SK-N-MC (cell line): ENCODE data around the gene USP50.

Source experiments
- DNase-seq: peaks from one replicate; pipeline ENCODE4 v3.0.0-alpha.2; 2011; ENCODE audit warnings: low read depth, low spot score
- H3K27ac ChIP-seq: fragments of 200-600 bp; sonication (generic); 2 replicates; pipeline ENCODE4 v1.5.1; 2016; ENCODE audit warnings: mixed run types
- H3K36me3 ChIP-seq: fragments of 200-600 bp; sonication (generic); 2 replicates; pipeline ENCODE4 v1.6.1; 2017; ENCODE audit warnings: antibody characterized with exemption, low read length, mixed read lengths; ENCODE audit not compliant: insufficient read depth
- H3K4me3 ChIP-seq: fragments of 200-600 bp; sonication (generic); 2 replicates; pipeline ENCODE4 v1.5.1; 2016
- H3K9ac ChIP-seq: fragments of 200-600 bp; sonication (generic); 2 replicates; pipeline ENCODE4 v1.8.0; 2017; ENCODE audit warnings: mixed run types, mixed read lengths; ENCODE audit not compliant: insufficient read length
- H3K9me3 ChIP-seq: fragments of 200-600 bp; sonication (generic); 2 replicates; pipeline ENCODE4 v1.6.1; 2017; ENCODE audit warnings: low read depth, mild to moderate bottlenecking, antibody characterized with exemption, low read length, moderate library complexity, mixed read lengths
- EZH2 ChIP-seq: fragments of 200-600 bp; sonication (generic); IDR thresholded peaks from one replicate; pipeline ENCODE4 v1.6.1; 2017; ENCODE audit warnings: antibody characterized with exemption
- FOXP2 ChIP-seq: optimal IDR thresholded peaks from 2 replicates; pipeline ENCODE3; 2011; ENCODE audit warnings: mild to moderate bottlenecking, moderate library complexity; ENCODE audit not compliant: insufficient read depth; ENCODE audit errors: extremely low read length, control extremely low read depth
- POLR2AphosphoS5 ChIP-seq: IDR thresholded peaks from 2 replicates; pipeline ENCODE4 v1.6.1; 2012; ENCODE audit warnings: mild to moderate bottlenecking, low read depth, low read length, borderline replicate concordance

USP50 gene

DNA sequence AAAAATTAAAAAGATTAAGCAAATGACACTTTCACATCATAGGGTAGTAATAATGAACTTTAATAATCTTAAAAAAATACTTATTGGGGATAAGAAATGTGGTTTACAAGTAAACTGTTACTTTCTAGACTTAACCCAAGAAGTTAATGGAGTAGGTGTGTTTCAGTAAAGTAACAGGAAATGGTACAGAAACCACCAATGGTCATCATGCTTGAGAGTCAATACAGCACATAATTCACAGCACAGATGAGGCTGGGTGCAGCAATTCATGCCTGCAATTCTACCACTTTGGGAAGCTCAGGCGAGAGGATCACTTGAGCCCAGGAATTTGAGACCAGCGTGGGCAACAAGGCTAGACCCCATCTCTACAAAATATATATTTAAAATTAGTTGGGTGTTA, 11.5 kb upstream of the USP50 start:
- Histone ChIP-seq H3K9ac (no peak overlapping the region), H3K36me3 (peaks cover 18% of the 10 kb centered on the region), H3K27ac (no peak overlapping the region), H3K4me3 (no peak overlapping the region), H3K9me3 (no peaks in the 10 kb centered on the region)
- TF ChIP-seq FOXP2 (no peak), POLR2AphosphoS5 (no peak), EZH2 (no peak)
- no peak for DNase-seq

DNA sequence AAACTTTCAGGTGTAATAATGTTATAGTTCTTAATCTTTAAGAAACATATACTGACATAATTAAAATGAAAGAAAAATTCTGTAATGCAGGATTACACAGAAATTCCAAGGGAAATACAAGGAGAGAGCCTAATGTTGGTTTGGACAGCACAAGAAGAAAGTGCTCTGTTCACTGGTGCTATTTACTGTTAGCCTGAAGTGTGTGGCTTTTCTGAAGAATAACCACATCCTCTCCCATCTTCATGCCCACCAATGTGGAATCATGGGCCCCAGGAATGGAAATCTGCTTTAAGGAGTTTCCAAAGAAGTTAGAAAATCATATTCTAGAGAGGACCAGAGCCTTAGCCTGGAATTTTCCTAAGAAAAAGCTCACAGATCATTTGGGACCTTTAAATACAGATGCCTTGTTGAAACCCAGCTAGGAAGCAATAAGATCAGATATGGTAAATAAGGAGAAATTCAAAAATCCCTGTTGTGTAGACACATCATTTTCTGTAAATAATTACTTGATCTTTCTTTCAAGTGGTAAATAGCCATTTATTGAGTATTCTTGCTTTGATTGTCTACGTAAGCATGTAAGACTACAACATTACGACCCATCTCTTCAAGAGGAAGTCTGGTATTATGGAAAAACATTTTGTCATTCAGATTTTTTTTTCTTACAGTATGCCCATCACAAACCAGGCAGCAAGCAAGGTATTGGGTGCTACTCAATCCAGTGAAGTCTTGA, 10.3 kb upstream of the USP50 start:
- Histone ChIP-seq H3K4me3 (no peak overlapping the region), H3K27ac (no peak overlapping the region), H3K9me3 (no peaks in the 10 kb centered on the region), H3K36me3 (peaks cover 12% of the 10 kb centered on the region), H3K9ac (no peak overlapping the region)
- no peak for TF ChIP-seq EZH2
- TF ChIP-seq POLR2AphosphoS5 = no peak
- TF ChIP-seq FOXP2 = no peak
- no peak for DNase-seq

DNA sequence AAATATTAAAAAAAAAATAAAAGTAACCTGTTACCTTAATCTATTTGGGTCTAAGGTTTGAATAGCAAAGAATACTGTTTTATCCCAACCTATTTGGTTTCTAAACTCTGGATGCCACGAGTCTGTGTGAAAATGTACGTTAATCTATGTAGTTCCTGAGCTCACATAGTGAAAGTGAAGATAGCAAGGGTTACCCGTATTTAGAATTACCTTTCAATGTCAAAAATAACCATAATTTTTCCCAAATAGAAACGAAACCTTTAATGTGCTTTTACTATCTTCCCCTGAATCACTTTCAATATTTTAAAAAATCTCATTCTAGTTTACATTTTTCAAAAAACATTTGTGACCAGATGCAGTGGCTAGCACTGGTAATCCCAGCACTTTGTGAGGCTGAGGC, 5.8 kb upstream of the USP50 start:
- TF ChIP-seq POLR2AphosphoS5 (no peak), EZH2 (no peak), FOXP2 (no peak)
- Histone ChIP-seq H3K36me3 (no peaks in the 10 kb centered on the region), H3K27ac (no peak overlapping the region), H3K9me3 (no peaks in the 10 kb centered on the region), H3K9ac (no peak overlapping the region), H3K4me3 (no peak overlapping the region)
- no peak for DNase-seq

DNA sequence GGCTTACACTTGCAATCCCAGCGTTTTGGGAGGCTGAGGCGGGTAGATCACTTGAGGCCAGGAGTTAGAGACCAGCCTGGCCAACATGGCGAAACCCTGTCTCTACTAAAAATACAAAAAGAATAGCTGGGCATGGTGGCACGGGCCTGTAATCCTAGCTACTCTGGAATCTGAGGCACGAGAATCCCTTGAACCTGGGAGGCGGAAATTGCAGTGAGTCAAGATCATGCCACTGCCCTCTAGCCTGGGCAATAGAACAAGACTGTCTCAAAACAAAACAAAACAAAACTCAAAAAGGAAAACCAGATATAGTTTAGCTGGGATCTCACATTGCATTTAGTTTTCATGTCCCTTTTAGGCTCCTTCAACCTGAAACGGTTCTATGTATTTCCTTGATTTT, 2.9 kb upstream of the USP50 start:
- no peaks in the 10 kb centered on the region for H3K36me3 ChIP-seq
- DNase-seq = no peak
- TF ChIP-seq FOXP2 (no peak), POLR2AphosphoS5 (no peak), EZH2 (no peak)

DNA sequence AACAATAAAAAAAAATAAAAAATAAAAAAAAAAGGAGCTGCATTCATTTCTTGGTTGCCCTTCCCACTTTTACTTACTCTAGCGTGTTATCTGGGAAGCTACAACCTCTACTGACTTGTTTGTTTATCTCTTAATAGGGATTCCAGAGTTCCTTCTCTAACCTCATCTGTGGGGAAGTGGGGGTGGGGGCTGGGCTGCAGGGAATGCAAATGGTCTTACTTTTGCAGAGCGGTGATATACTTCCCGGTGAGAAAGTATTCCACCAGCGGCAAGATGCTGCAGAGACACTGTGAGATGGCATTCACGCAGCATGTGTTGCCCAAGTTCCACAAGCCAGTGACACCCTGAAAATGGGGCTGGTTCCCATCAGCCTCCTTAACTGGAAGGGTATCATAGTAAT, 2.1 kb downstream of the USP50 start:
- no peak overlapping the region for H3K27ac ChIP-seq
- H3K36me3 ChIP-seq = no peaks in the 10 kb centered on the region
- no peak overlapping the region for H3K9ac ChIP-seq
- no peak overlapping the region for H3K4me3 ChIP-seq
- TF ChIP-seq FOXP2 (no peak), EZH2 (no peak), POLR2AphosphoS5 (no peak)
- H3K9me3 ChIP-seq = no peaks in the 10 kb centered on the region
- no peak for DNase-seq

More for the DNA sequence above, 2.9 kb upstream of the USP50 start:
- Histone ChIP-seq H3K4me3 (no peak overlapping the region), H3K9ac (no peak overlapping the region), H3K9me3 (no peaks in the 10 kb centered on the region), H3K27ac (no peak overlapping the region)

DNA sequence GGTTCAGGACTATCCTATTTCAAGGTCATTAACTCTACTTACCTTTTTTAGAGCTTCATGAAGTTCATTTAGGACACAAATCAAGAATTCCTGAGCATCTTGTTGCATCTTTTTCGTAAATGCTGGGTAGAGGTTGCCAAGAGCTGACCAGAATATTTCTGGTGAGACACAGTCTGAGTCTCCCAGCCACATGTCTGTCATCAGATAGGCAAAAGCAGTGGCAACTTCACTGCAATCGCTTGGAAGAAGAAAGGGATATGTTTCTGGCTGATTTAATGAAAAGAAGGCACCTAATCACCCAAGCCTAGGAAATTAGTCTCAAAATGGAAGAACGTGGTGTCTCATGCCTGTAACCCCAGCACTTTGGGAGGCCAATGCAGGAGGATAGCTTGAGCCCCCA, 2.9 kb downstream of the USP50 start:
- Histone ChIP-seq H3K36me3 (no peaks in the 10 kb centered on the region), H3K27ac (no peak overlapping the region), H3K9ac (no peak overlapping the region), H3K9me3 (no peaks in the 10 kb centered on the region), H3K4me3 (no peak overlapping the region)
- no peak for DNase-seq
- TF ChIP-seq POLR2AphosphoS5 = no peak
- no peak for TF ChIP-seq EZH2
- no peak for TF ChIP-seq FOXP2

DNA sequence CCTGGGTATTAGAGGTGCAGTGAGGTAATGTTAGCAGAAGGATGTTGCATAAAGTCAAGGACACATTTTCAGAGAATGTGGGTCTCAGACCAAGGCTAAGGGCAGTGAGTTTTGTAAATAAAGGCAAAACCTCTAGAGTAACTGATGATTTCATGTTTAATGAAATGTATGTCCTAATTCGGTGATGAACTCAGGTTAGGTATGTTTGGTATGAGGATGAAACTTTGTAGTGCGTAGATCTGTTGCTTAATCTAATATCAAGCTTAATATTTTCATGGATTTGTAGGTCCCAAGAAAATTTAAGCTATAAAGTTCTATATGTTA, 3.6 kb downstream of the USP50 start:
- Histone ChIP-seq H3K36me3 (no peaks in the 10 kb centered on the region), H3K4me3 (no peak overlapping the region), H3K9ac (no peak overlapping the region), H3K9me3 (no peaks in the 10 kb centered on the region), H3K27ac (peak overlapping the region; percentile 99)
- DNase-seq = no peak
- TF ChIP-seq EZH2 (no peak), FOXP2 (no peak), POLR2AphosphoS5 (no peak)

DNA sequence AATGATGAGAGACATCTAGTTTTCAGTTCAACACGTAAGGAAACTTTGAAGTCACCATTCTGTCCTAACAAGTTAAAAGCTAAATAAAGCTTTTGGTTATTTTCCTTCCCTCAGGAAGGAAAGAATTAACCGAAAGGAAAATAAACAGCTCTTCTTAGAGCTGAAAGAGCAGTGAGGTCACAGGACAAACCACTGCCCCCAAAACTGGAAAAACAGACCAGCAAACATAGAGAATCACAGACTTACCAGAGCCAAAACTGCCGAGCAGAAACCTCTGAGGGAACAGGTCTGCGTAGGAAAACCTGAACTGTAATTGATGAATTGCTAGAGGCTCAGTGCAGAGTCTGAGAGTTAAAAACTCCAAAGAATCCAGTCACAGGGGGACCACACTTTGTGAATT, 14.7 kb downstream of the USP50 start:
- Histone ChIP-seq H3K4me3 (no peak overlapping the region), H3K9me3 (no peaks in the 10 kb centered on the region), H3K27ac (no peak overlapping the region), H3K36me3 (no peaks in the 10 kb centered on the region), H3K9ac (no peak overlapping the region)
- DNase-seq = no peak
- TF ChIP-seq POLR2AphosphoS5 (no peak), EZH2 (no peak), FOXP2 (no peak)

DNA sequence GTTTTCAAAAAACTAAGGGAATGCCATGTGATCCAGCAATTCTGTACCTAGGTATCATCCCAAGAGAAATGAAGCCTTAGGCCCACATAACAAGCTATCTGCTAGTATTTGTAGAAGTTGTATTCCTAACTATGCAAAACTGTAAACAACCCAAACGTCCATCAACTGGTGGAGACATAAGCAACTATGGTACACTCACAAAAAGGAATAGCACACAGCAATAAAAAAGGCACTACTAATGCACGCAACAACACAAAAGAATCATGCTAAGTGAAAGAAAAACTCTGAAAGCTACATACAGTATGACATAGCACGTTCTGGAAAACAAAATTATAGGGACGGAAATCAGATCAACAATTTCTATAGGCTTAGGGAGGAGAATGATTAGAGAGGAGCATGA, 15.3 kb downstream of the USP50 start:
- Histone ChIP-seq H3K9me3 (no peaks in the 10 kb centered on the region), H3K9ac (no peak overlapping the region), H3K27ac (no peak overlapping the region), H3K4me3 (no peak overlapping the region), H3K36me3 (no peaks in the 10 kb centered on the region)
- TF ChIP-seq POLR2AphosphoS5 = no peak
- TF ChIP-seq FOXP2 = no peak
- TF ChIP-seq EZH2 = no peak
- no peak for DNase-seq
